Memory B cell (primary cell): ENCODE results near the gene OR6J1.
"Not testable (repeated sequence)": the region's sequence is repeated elsewhere in the genome, so short reads cannot be mapped to it uniquely, and the experiment has no call there.

ENCODE experiments used
- ATAC-seq: fragments of 150-1000 bp; cut with Tn5 transposase; 2 replicates; pipeline ENCODE4 v1.10.0; 2021; ENCODE audit warnings: low read depth, mild to moderate bottlenecking, moderate library complexity
- DNase-seq, 2 donors: peaks; one replicate each; pipeline ENCODE4 v3.0.0; 2022; ENCODE audit warnings: low spot score in 2 of 2
- H3K27ac Mint-ChIP-seq: one replicate; pipeline ENCODE4 v1.8.0; 2022; ENCODE audit warnings: mild to moderate bottlenecking, moderate library complexity, mixed read lengths
- H3K27me3 Mint-ChIP-seq: one replicate; pipeline ENCODE4 v1.8.0; 2022; ENCODE audit warnings: mixed read lengths
- H3K36me3 Mint-ChIP-seq: one replicate; pipeline ENCODE4 v1.8.0; 2022; ENCODE audit warnings: mild to moderate bottlenecking, mixed read lengths
- H3K4me1 Mint-ChIP-seq: one replicate; pipeline ENCODE4 v1.8.0; 2022; ENCODE audit warnings: mixed read lengths
- H3K4me3 Mint-ChIP-seq: one replicate; pipeline ENCODE4 v1.8.0; 2022; ENCODE audit warnings: mild to moderate bottlenecking, moderate library complexity, mixed read lengths
- H3K9me3 Mint-ChIP-seq: one replicate; pipeline ENCODE4 v1.8.0; 2022; ENCODE audit warnings: mixed read lengths

Gene OR6J1

DNA sequence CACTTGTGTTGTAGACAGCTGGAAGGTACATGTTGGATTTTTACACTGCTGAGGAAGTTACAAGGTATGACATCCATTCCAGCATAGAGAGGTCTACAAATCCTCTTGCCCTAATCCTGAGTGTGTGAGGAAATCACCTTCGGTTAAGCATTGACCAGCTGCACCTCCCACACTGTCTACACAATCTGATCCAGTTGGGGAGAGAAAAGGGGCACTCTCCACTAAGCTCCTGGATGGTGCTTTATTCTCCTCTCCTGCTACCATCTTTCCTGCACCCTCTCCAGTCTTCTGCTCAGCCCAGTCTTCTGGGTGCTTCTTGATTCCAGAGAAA lies at the start of gene OR6J1:
OR6J1 (minus strand) TSS at position 48 of the 331 bp plus-strand sequence. CDS start 9,541 bp downstream, outside the sequence.
- H3K27ac Mint-ChIP-seq: no peak within 1 kb of the TSS

DNA sequence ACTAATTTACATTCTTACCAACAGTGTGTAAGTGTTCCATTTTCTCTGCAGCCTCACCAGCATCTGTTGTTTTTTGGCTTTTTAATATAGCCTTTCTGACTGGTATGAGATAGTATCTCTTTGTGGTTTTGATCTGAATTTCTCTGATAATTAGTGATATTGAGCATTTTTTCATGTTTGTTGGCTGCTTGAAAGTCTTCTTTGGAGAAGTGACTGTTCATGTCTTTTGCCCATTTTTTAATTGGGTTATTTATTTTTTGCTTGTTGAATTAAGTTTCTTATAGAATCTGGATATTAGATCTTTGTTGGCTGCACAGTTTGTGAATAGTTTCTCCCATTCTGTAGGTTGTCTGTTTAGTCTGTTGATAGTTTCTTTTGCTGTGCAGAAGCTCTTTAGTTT lies 48.0 kb upstream of the OR6J1 start:
- Mint-ChIP-seq H3K27ac (no peak overlapping the region), H3K4me1 (no peaks in the 10 kb centered on the region), H3K9me3 (peaks cover 14% of the 10 kb centered on the region), H3K4me3 (no peak overlapping the region), H3K36me3 (peaks cover under 1% of the 10 kb centered on the region), H3K27me3 (peaks cover 17% of the 10 kb centered on the region)
- DNase-seq (no peak), ATAC-seq (no peak)

More for the DNA sequence above, at the start of gene OR6J1:
- Mint-ChIP-seq H3K4me1 (peaks cover 5% of the 10 kb centered on the region), H3K36me3 (no peaks in the 10 kb centered on the region), H3K4me3 (no peak within 1 kb of the TSS), H3K27me3 (peaks cover 5% of the 10 kb centered on the region), H3K9me3 (no peaks in the 10 kb centered on the region)
- DNase-seq (no peak), ATAC-seq (no peak)

DNA sequence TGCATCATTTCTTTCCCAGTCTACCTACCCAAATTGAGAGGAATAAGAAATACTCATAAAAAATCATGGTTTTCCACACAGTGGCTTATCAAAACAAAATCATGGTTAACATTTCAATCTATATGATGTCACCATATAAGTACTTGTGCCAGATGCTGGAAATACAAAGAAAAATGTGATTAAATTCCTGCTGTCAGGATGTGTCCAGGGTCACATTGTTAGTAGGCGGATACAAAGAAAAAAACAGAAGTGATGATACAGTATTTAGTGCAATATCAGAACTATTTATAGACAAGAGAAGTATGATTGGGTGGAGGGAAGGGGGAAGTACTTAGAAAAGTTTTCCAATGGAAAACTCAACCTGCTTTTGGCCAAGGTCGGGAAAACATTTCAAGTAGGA lies 47.0 kb upstream of the OR6J1 start:
- H3K27me3 Mint-ChIP-seq: peaks cover 18% of the 10 kb centered on the region
- H3K36me3 Mint-ChIP-seq: peaks cover 2% of the 10 kb centered on the region
- no peak overlapping the region for H3K4me3 Mint-ChIP-seq
- H3K27ac Mint-ChIP-seq: no peak overlapping the region
- no peak for DNase-seq
- peaks cover 14% of the 10 kb centered on the region for H3K9me3 Mint-ChIP-seq
- no peaks in the 10 kb centered on the region for H3K4me1 Mint-ChIP-seq
- no peak for ATAC-seq

DNA sequence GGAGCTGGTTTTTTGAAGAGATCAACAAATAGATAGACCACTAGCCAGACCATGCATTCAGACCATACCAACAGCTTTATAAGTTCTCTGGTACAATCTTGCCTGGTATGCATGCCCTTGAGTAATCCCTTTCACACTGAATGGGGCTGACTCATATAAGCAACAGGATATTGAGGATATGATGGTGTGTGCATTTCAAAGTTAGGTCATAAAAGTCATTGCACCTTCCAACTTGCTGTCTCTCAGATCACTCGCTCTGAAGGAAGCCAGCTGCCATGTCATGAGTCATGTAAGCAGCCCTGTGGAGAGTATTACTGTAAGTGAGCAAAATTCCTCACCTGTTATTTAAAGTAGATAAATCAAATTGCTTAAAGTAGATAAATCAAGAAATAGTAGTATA lies 45.0 kb upstream of the OR6J1 start:
- H3K27ac Mint-ChIP-seq: no peak overlapping the region
- H3K27me3 Mint-ChIP-seq: peaks cover 21% of the 10 kb centered on the region
- peaks cover 2% of the 10 kb centered on the region for H3K36me3 Mint-ChIP-seq
- ATAC-seq: no peak
- no peaks in the 10 kb centered on the region for H3K4me1 Mint-ChIP-seq
- DNase-seq: no peak
- H3K9me3 Mint-ChIP-seq: peaks cover 14% of the 10 kb centered on the region
- H3K4me3 Mint-ChIP-seq: no peak overlapping the region

DNA sequence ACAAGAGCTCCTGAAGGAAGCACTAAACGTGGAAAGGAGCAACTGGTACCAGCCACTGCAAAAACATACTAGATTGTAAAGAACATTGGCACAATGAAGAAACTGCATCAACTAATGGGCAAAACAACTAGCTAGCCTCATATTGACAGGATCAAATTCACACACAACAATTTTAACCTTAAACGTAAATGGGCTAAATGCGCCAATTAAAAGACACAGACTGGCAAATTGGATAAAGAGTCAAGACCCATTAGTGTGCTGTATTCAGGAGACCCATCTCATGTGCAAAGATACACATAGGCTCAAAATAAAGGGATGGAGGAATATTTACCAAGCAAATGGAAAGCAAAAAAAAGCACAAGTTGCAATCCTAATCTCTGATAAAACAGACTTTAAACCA lies 43.8 kb upstream of the OR6J1 start:
- not testable (repeated sequence) for H3K36me3 Mint-ChIP-seq, H3K4me3 Mint-ChIP-seq, H3K4me1 Mint-ChIP-seq, ATAC-seq, H3K27ac Mint-ChIP-seq, DNase-seq
- H3K27me3 Mint-ChIP-seq: peaks cover 17% of the 10 kb centered on the region
- H3K9me3 Mint-ChIP-seq: peaks cover 12% of the 10 kb centered on the region

DNA sequence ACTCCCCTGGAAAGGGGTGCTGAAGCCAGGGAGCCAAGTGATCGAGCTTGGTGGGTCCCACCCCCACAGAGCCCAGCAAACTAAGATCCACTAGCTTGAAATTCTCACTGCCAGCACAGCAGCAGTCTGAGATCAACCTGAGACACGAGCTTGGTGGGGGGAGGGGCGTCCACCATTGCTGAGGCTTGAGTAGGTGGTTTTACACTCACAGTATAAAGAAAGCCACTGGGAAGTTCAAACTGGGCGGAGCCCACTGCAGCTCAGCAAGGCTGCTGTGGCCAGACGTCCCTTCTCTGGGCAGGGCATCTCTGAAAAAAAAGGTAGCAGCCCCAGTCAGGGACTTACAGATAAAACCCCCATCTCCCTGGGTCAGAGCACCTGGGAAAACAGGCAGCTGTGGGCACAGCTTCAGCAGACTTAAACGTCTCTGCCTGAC lies 42.0 kb upstream of the OR6J1 start:
- not testable (repeated sequence) for H3K4me1 Mint-ChIP-seq, H3K27ac Mint-ChIP-seq, H3K4me3 Mint-ChIP-seq, DNase-seq, H3K9me3 Mint-ChIP-seq, H3K36me3 Mint-ChIP-seq, ATAC-seq
- H3K27me3 Mint-ChIP-seq: peaks cover 23% of the 10 kb centered on the region

DNA sequence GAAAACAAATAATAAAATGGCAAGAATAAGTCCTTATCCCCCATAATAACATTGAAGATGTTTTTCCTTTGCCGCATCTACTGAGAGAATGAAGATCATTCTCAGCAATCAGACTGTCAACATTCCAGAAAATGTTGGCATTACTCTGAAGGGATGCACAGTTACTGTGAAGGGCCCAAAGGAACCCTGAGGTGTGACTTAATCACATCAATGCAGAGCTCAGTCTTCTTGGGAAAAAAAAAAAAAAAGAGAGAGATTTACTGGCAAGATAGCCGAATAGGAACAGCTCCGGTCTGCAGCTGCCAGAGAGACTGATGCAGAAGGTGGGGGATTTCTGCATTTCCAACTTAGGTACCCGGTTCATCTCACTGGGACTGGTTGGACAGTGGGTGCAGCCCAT lies 41.3 kb upstream of the OR6J1 start:
- no peaks in the 10 kb centered on the region for H3K4me1 Mint-ChIP-seq
- ATAC-seq (no peak), DNase-seq (no peak)
- peaks cover 2% of the 10 kb centered on the region for H3K36me3 Mint-ChIP-seq
- peaks cover 4% of the 10 kb centered on the region for H3K9me3 Mint-ChIP-seq
- H3K27ac Mint-ChIP-seq: no peak overlapping the region
- peaks cover 23% of the 10 kb centered on the region for H3K27me3 Mint-ChIP-seq
- no peak overlapping the region for H3K4me3 Mint-ChIP-seq

DNA sequence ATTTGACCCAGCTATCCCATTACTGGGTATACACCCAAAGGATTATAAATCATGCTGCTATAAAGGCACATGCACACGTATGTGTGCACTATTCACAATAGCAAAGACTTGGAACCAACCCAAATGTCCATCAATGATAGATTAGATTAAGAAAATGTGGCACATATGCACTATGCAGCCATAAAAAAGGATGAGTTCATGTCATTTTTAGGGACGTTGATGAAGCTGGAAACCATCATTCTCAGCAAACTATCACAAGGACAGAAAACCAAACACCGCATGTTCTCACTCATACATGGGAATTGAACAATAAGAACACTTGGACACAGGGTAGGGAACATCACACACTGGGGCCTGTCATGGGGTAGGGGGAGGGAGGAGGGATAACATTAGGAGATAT lies 39.3 kb upstream of the OR6J1 start:
- ATAC-seq, H3K9me3 Mint-ChIP-seq, DNase-seq, H3K4me3 Mint-ChIP-seq, H3K4me1 Mint-ChIP-seq, H3K36me3 Mint-ChIP-seq, H3K27ac Mint-ChIP-seq: not testable (repeated sequence)
- peaks cover 33% of the 10 kb centered on the region for H3K27me3 Mint-ChIP-seq

DNA sequence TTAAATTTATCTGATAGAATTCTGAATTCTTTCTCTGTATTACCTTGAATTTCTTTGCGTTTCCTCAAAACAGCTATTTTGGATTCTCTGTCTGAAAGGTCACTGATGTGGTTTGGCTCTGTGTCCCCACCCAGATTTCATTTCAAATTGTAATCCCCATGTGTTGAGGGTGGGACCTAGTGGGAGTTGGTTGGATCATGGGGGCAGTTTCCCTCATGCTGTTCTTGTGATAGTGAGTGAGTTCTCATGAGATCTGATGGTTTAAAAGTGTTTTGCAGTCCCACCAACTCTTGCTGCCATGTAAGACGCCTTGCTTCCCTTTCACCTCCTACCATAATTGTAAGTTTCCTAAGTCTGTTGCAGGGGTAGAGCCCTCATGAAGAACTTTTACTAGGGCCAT lies 34.1 kb upstream of the OR6J1 start:
- DNase-seq: no peak
- Mint-ChIP-seq H3K9me3 (peaks cover 1% of the 10 kb centered on the region), H3K27me3 (peaks cover 24% of the 10 kb centered on the region), H3K27ac (no peak overlapping the region), H3K4me1 (no peaks in the 10 kb centered on the region), H3K36me3 (no peaks in the 10 kb centered on the region), H3K4me3 (no peak overlapping the region)
- no peak for ATAC-seq

DNA sequence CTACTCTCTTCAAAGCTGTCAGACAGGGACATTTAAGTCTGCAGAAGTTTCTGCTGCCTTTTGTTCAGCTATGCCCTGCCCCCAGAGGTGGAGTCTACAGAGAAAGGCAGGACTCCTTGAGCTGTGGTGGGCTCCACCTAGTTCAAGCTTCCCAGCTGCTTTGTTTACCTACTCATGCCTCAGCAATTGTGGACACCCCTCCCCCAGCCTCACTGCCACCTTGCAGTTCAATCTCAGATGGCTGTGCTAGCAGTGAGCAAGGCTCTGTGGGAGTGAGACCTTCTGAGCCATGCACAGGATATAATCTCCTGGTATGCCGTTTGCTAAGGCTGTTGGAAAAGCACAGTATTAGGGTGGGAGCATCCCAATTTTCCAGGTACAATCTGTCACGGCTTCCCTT lies 33.4 kb upstream of the OR6J1 start:
- not testable (repeated sequence) for H3K36me3 Mint-ChIP-seq, H3K9me3 Mint-ChIP-seq, DNase-seq, H3K4me3 Mint-ChIP-seq, H3K27ac Mint-ChIP-seq, ATAC-seq, H3K4me1 Mint-ChIP-seq
- peaks cover 22% of the 10 kb centered on the region for H3K27me3 Mint-ChIP-seq

DNA sequence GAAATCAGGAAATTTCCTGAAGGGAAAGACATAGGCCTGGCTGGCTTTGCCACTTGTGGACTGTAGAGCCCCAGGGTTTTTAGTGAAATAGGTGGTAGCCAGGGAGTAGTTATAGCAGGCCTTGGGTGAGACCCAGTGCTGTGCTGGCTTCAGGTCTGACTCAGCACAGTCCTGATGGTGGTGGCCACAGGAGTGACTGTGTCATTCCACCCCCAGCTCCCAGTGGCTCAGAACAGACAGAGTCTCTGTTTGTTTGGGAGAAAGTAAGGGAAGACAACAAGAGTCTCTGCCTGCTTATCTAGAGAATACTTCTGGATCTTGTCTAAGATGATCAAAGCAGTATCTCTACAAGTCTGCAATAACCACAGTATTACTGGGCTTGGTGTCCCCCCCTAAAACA lies 27.5 kb upstream of the OR6J1 start:
- DNase-seq (no peak), ATAC-seq (no peak)
- Mint-ChIP-seq H3K27me3 (peaks cover under 1% of the 10 kb centered on the region), H3K9me3 (peaks cover 3% of the 10 kb centered on the region), H3K4me1 (no peaks in the 10 kb centered on the region), H3K36me3 (no peaks in the 10 kb centered on the region), H3K27ac (no peak overlapping the region), H3K4me3 (no peak overlapping the region)

DNA sequence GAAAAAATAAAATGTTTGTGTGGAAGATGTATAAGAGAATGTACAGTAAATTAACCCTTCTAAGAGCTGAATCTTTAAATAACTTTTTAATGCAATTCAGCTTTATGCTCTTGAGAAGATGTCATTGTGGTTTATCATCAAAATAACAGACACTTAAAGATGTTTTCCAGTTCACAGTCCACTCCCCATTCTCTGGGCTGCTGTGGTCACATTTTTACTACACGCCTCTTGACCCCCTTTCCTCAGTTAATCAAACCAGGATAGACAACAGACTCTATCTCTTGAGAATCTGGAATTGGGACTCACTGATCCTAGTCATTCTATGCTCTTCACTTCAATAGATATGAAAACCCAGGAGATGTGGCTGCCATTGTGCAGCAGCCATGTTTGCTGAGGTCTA lies 24.7 kb upstream of the OR6J1 start:
- DNase-seq (no peak), ATAC-seq (no peak)
- H3K36me3 Mint-ChIP-seq: no peaks in the 10 kb centered on the region
- H3K4me1 Mint-ChIP-seq: no peaks in the 10 kb centered on the region
- peaks cover 3% of the 10 kb centered on the region for H3K9me3 Mint-ChIP-seq
- H3K27ac Mint-ChIP-seq: no peak overlapping the region
- H3K4me3 Mint-ChIP-seq: no peak overlapping the region
- H3K27me3 Mint-ChIP-seq: no peaks in the 10 kb centered on the region

DNA sequence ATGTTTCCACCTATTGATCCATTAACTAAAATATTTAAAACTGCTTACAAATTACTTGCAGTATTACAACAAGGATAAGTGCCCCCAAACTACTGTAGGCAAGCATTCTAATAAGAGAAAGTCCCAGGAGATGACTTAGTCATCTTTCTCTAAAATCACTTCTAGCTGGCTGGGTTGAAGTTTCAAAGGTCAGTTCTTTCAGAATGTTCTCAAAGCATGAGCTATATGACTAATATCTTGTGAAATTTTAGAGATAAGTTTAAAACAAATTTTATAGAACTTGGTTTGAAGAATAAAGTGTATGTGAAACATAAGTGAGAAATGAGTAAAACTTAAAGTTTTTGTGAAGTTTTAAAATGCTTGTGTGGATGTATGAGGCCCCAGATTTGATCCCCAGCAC lies 24.3 kb upstream of the OR6J1 start:
- Mint-ChIP-seq H3K4me3 (no peak overlapping the region), H3K4me1 (no peaks in the 10 kb centered on the region), H3K27ac (no peak overlapping the region), H3K9me3 (peaks cover 3% of the 10 kb centered on the region), H3K27me3 (no peaks in the 10 kb centered on the region), H3K36me3 (no peaks in the 10 kb centered on the region)
- ATAC-seq (no peak), DNase-seq (no peak)

DNA sequence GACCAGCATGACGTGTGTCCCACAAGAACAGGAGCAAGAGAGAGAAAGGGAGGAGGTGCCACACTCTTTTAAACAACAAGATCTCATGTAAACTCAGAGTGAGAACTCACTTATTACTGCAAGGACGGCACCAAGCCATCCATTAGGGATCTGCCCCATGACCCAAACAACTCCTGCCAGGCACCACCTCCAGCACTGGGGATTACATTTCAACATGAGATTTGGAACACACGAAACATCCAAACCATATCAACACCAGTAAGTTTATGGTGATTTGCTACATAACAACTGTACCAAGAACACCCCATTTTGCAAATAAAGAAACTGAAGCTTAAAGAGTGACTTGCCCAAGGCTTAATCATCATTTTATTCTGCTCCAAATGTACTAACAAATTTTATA lies 23.7 kb upstream of the OR6J1 start:
- DNase-seq (no peak), ATAC-seq (no peak)
- H3K36me3 Mint-ChIP-seq: no peaks in the 10 kb centered on the region
- peaks cover 2% of the 10 kb centered on the region for H3K9me3 Mint-ChIP-seq
- H3K27me3 Mint-ChIP-seq: no peaks in the 10 kb centered on the region
- no peaks in the 10 kb centered on the region for H3K4me1 Mint-ChIP-seq
- H3K4me3 Mint-ChIP-seq: no peak overlapping the region
- no peak overlapping the region for H3K27ac Mint-ChIP-seq

DNA sequence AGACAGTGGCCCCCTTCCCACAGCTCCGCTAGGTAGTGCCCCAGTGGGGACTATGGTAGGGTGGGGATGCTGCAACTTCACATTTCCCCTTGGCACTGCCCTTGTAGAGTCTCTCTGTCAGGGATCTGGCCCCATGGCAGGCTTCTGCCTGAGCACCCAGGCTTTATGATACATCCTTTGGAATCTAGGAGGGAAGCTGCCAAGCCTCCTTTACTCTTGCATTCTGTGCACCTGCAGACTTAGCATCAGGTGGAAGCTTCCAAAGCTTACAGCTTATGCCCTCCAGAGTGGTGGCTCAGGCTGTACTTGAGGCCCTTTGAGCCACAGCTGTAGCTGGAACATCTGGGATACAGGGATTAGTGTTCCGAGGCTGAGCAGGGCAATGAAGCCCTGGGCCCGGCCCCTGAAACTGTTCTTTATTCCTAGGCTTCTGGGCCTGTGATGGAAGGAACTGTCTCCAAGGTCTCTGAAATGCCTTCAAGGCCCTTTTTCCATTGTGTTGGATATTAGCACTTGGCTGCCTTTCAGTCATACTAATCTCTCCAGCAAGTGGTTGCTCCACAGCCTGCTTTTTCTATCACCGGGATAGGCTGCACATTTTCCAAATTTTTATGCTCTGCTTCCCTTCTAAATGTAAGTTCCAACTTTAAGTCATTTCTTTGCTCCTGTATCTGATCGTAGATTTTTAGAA lies 22.2 kb upstream of the OR6J1 start:
- Mint-ChIP-seq H3K9me3 (no peaks in the 10 kb centered on the region), H3K36me3 (no peaks in the 10 kb centered on the region), H3K27ac (no peak overlapping the region), H3K4me3 (no peak overlapping the region), H3K27me3 (no peaks in the 10 kb centered on the region), H3K4me1 (no peaks in the 10 kb centered on the region)
- no peak for DNase-seq
- no peak for ATAC-seq
